ENCODE measurements around the gene SCAPER. TPM values are rescaled to one million over a fixed set of nuclear protein-coding genes. Genes with fewer than 3 reads are reported as not detected.

SCAPER gene
- total RNA-seq, 1 experiment from 2014 or later = 7.4 TPM

DNA sequence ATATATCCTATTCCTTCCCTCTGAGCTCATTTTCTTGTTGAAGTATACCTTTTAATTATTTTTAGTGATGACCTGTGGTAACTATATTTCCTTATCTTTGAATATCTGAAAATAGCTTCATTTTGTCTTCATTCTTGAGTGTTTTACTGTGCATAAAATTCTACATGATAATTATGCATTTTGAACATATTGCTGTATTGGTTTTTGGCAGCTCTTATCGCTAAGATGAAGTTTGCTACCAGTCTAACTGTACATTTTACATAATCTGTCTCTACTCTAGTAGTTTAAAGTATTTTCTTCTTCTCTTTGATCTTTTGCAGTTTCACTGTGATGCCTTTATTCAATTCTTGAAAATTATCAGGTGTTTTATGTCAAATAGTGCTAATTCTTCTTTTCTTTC lies 379.0 kb downstream of the SCAPER start:
- Histone ChIP-seq H3K79me1 (ENCODE audit: insufficient read depth, low read depth, low read length, poor library complexity, severe bottlenecking) (no peaks in the 10 kb centered on the region), H3K27me3 (ENCODE audit: insufficient read depth, low read length) (no peaks in the 10 kb centered on the region), H2BK15ac (ENCODE audit: low read depth, low read length) (no peak overlapping the region), H3K18ac (ENCODE audit: insufficient read length, low read depth, low read length) (no peak overlapping the region), H3K9ac (ENCODE audit: extremely low read depth, insufficient read length, low read length) (no peak overlapping the region), H2BK5ac (ENCODE audit: insufficient read length, low read length) (no peak overlapping the region), H3K9me3 (ENCODE audit: control insufficient read depth, low read depth, low read length) (no peaks in the 10 kb centered on the region), H3K27ac (ENCODE audit: insufficient read length, low read depth, low read length) (no peak overlapping the region), H3K23ac (ENCODE audit: insufficient read length, low read depth, low read length) (no peak overlapping the region), H2BK12ac (ENCODE audit: insufficient read length, low read depth, low read length) (no peak overlapping the region), H2BK20ac (ENCODE audit: low read depth, low read length, poor library complexity, severe bottlenecking) (no peak overlapping the region), H4K20me1 (ENCODE audit: control insufficient read depth, insufficient read depth, insufficient read length) (no peaks in the 10 kb centered on the region), H3K56ac (ENCODE audit: insufficient read length, low read depth, low read length) (no peak overlapping the region), H3T11ph (ENCODE audit: low read length) (no peak overlapping the region), H2BK120ac (ENCODE audit: low read depth, low read length, poor library complexity, severe bottlenecking) (no peak overlapping the region), H3K4me1 (ENCODE audit: insufficient read depth, low read length) (no peaks in the 10 kb centered on the region), H2AFZ (ENCODE audit: low read length) (no peak overlapping the region), H3K4ac (ENCODE audit: low read depth, low read length) (no peak overlapping the region), H2AK5ac (ENCODE audit: insufficient read length, low read length) (no peak overlapping the region), H3K23me2 (ENCODE audit: insufficient read length, low read depth, low read length, poor library complexity, severe bottlenecking) (no peaks in the 10 kb centered on the region), H4K5ac (ENCODE audit: insufficient read length, low read depth, low read length) (no peak overlapping the region), H4K91ac (ENCODE audit: insufficient read length, low read depth, low read length) (no peak overlapping the region), H3K14ac (ENCODE audit: insufficient read depth, low read length) (no peak overlapping the region), H3K79me2 (ENCODE audit: insufficient read depth, low read length) (no peaks in the 10 kb centered on the region), H3K4me2 (ENCODE audit: insufficient read depth, insufficient read length, low read length) (no peak overlapping the region), H4K8ac (replicated peaks; ENCODE audit: insufficient read length, low read depth, low read length) (no peak overlapping the region)
- Mint-ChIP-seq H3K9me3 (no peaks in the 10 kb centered on the region), H3K36me3 (ENCODE audit: insufficient read depth in 1 of 3, low read depth in 3 of 3) (no peaks in the 10 kb centered on the region), H3K4me1 (no peaks in the 10 kb centered on the region), H3K27me3 (ENCODE audit: low read depth) (no peaks in the 10 kb centered on the region), H3K4me3 (no peak overlapping the region), H3K27ac (no peak overlapping the region)
- DNase-seq = no peak
- WGBS (ENCODE audit: extremely low coverage, insufficient read length, low lambda C conversion rate) = no CpG with 5 or more reads among the region's 1 CpG
- TF ChIP-seq, protein P1, sequence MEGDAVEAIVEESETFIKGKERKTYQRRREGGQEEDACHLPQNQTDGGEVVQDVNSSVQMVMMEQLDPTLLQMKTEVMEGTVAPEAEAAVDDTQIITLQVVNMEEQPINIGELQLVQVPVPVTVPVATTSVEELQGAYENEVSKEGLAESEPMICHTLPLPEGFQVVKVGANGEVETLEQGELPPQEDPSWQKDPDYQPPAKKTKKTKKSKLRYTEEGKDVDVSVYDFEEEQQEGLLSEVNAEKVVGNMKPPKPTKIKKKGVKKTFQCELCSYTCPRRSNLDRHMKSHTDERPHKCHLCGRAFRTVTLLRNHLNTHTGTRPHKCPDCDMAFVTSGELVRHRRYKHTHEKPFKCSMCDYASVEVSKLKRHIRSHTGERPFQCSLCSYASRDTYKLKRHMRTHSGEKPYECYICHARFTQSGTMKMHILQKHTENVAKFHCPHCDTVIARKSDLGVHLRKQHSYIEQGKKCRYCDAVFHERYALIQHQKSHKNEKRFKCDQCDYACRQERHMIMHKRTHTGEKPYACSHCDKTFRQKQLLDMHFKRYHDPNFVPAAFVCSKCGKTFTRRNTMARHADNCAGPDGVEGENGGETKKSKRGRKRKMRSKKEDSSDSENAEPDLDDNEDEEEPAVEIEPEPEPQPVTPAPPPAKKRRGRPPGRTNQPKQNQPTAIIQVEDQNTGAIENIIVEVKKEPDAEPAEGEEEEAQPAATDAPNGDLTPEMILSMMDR (conservative IDR thresholded peaks at IDR 0.05) = no peak

Measured in H9 (cell line).